GM18861 (cell line): ENCODE measurements around the gene CAB39.
"Not testable (repeated sequence)": the region's sequence is repeated elsewhere in the genome, so short reads cannot be mapped to it uniquely, and the experiment has no call there.

Source experiments
- ATAC-seq: cut with Tn5 transposase; IDR thresholded peaks from one replicate; pipeline ENCODE4 v1.9.1; 2021; ENCODE audit not compliant: unreplicated experiment

The CAB39 gene

DNA sequence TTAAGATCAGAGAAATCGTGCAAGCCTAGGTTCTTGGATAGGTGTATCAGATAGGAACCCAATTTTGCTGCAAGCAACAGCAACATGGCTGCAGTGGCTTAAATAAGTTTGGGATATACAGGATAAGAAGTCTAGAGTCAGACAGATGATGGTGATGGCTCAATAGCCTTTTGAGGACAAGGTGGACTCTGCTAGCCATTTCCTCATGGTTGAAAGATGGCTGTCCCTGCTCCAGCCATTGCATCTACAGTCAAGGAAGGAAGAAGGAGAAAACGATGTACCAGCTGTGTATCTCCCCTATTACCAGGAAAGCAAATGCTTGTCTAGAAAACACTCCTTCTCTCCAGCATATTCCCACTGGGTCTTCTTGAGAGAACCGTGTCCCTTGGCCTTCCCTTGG is 30.1 kb upstream of the CAB39 start:
- no peak for ATAC-seq

DNA sequence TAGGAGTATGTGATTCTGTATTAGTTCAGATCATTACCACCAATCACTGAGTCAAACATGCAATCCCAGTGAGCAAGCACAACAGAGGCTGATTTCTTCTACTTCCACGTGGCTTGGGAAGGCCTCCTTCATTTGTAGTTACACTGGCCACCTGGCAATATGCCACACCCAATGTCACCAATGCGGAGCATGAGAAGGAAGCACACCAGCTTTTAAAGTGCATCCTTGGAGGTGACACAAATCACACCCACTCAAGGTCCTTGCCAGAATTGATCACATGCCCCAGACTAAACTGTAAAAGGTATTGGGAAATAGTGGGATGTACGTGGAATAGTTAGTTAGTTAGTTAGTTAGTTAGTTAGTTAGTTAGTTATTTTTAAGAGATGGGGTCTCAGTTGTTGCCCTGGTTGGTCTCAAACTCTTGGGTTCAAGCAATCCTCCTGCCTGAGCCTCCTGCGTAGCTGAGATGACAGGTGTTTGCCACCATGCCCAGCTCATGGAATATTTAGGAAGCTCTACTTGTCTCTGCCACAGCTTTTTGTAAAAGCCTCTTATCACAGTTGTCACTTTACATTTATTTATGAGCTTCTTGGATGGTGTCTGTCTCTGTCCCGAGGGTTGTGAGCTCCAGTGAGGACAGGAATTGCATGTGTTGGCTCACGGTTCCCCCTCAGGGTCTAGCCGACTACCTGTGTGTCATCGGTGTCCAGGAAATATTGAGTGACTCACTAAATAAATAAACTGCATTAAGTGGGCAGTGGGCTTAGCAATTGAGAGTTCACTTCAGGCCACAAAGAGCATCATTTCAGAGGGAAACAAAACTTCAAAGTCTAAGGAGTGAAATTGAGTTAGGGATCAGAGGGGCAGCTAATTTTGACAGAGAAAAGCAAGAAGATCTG is 28.1 kb upstream of the CAB39 start:
- no peak for ATAC-seq

DNA sequence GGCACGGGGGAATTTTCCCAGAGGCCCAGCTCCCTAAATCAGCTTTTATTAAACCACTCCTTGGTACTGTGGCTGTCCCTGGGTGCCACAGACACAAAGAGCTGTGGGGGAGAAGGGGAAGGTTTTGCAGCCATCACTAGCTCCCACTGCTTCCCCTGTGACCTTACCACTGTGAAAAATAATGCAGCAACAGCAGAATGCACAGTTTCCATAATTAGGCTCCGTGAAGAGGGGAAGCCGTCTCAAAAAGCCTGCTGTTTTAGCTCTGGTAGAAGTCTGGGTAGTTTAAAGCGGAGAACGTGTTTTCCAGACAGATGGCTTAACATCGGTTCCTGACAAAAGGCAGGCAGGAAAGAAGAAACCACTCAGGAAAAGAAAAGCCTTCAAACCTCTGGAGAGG is 27.5 kb upstream of the CAB39 start:
- ATAC-seq, result no peak

DNA sequence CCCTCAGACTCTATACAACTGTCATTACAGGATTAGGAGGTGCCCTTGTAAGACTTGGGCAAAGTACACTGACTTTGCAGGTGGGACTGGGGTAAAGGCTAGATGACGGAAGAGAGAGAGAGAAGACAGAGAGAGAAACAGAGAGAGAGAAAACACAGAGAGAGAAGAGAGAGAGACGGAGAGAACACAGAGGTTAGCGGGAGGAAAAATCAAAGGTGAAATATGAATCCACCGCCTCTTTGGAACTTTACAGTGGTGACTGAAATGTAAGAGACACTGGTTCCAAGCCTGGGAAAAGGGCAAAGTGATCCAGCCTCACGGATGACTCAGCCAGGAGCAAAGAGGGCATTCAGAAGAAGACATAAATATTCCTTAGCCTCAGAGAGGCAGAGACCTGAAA is 25.1 kb upstream of the CAB39 start:
- ATAC-seq, result no peak

DNA sequence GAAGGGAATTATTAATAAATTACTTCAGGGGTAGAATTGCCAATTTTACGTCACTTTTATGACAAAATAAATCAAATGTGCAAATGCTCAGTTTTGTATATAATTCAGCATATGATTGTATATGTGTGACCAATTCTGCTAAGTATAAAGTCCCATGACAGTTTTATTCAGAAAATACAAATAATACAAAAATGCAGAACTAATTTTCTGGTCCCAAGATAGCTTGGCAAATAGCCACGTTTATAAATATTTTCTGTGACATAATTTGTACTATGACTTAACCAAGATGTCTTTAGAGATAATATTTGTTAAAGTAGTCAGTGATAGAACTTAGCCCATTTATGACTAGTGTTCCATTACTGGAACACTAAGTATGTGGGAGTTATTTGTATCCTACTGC is 24.2 kb upstream of the CAB39 start:
- no peak for ATAC-seq

DNA sequence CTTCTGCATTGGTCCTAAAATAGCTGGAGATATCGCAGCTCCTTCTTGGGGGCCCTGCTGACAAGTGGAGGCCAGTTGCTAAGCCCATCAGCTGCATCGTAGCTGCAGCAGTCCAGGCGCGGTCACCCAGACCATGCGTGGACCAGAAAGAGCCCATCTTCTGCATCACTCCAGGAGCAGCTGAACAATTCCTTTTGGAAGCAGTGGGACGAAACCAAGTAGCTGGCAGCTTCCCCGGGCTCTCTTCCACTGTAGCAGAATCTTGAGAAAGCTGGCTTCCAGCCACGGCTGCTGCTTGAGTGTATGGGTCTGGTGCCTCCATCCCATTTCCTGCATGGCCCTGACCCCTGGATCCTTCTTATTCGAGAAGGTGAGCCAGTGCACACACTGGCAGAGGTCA is 22.2 kb upstream of the CAB39 start:
- ATAC-seq, result no peak

DNA sequence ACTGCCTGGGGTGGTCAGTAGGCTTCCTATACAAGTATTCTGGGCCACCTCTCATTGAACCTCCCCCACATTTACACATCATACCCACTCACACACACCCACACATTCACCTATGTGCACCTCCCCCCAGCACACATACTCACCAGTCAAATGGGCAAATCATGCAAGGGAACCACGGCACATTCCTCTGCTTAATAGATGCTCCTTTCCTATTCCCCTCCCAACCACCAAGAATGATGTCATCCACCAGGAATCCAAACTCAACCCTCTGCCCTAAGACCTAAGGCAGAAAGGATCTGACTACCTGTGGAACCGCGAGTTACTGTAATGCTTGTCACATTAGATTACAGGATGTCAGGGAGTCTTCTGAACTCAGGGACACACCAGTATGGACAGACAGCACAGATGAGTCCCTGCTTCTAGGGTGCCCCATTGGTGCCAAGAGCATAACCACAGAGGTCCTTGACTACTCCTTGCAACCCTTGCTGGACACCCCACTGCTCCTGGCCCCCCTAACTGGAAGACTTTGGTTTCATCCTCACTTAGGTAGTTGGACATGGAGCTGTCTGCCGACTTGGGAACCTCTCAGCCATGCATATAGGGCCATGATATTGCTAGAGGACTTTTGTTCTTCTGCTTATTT is 21.5 kb upstream of the CAB39 start:
- ATAC-seq, result no peak

DNA sequence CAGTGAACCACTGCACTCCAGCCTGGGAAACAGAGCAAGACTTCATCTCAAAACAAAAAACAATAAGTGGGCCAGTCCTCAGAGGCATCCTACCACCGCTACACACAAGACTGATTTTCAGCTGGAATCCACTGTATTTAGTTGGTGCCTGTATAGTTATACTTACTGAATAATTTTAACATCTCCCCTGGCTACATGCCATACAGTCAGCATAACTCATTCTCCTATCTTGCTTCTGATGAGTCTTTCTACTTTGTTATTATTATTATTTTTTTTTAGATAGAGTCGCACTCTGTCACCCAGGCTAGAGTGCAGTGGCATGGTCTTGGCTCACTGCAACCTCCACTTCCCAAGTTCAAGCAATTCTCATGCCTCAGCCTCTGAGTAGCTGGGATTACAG is 19.9 kb upstream of the CAB39 start:
- ATAC-seq, result no peak

DNA sequence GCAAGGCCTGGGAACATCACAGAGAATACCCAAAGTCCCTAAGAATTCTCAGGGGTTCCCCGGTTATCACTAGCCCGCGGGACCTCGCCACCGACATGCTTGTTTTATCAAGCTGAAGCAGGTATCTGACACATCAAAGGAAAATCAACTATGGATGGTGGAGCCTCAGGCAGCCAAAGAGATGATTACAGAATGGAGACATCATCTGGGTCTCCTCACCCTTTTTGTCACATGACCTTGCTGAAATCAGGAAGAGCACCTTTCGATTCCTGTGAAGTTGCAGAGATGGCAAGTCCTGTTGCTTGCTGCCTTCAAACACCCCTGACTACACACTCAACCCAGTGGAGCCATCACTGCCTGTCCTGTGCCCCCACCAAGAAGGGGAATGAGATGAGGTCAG is 19.2 kb upstream of the CAB39 start:
- ATAC-seq, result no peak

DNA sequence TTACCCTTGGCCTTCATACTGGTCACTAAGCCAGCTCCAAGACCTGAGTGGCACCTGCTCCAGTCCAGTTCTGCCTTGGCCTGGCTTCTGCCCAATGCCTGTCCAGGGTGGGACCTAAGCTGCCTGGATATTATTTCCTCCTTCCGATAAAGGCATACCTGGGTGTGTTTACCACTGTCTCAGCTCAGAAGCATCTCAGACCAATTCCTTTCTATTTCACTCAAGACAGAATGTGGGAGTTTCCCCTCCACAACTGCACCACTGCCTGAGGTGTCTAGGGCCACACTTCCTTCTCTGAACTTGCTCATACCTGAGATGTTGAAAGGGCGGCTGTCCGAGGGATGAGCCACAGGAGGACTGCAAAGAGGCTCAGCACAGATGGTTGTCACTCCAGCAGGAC is 18.4 kb upstream of the CAB39 start:
- no peak for ATAC-seq

DNA sequence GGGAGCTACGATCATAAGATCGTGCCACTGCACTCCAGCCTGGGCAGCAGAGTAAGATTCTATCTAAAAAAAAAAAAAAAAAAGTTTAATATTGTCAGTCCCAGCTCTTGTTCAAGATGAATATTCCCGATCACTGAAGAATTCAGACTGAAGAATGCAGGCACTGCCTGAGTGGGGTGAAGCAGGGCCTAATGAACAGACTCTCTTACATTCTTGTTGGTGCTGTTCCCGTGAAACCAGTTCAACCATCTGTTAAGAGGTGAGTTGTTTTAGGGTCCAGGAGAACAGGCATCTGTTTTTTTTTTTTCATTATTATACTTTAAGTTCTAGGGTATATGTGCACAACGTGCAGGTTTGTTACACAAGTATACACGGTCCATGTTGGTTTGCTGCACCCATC is 17.1 kb upstream of the CAB39 start:
- no peak for ATAC-seq

DNA sequence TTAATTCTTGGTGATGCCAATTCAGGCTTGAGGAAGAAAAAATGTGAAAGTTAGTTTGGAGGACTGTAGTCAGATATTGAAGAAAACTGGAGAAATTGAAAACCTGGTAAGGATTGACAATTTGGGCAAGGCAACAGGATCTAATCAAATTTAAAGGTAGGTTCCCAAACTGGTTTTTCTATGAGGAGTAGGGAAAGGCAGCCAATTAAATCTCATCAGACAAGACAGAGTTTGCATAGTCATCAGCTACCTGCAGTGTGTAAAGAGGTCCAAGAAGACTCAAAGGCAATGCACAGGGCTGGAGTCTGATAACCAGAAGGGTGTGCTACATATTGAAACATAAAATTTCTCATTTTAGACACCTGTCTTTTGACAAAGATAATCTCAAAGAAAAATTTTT is 16.0 kb upstream of the CAB39 start:
- ATAC-seq, result no peak

DNA sequence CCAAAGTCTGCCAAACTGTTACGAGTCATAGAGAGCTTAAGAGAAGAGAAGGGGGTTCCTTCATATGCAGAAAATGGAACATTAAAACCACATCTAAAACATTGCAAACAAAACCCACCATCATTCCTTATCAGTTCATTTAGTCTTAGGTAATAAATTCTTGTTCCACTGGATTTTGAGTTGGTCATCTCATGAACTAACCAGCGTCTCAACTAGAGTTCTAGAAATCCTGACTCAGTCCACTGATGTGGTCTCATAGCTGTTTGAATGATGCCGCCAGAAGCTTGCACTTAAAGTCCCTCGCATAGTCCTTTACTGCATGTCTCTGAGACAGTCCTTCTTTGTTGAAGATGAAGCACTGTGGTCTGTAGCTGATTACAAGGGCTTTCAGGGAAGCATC is 15.0 kb upstream of the CAB39 start:
- ATAC-seq, result no peak

DNA sequence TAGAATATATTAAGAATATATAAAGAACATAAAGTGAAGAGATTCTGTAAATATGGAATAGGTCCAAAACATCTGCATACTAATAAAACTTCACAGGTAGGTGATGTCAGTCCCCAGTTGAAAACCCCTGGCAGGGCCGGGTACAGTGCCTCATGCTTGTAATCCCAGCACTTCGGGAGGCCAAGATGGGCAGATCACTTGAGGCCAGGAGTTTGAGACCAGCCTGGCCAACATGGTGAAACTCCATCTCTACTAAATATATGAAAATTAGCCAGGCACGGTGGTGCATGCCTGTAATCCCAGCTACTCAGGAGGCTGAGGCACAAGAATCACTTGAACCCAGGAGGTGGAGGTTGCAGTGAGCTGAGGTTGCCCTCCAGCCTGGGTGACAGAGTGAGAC is 13.9 kb upstream of the CAB39 start:
- ATAC-seq, result not testable (repeated sequence)

DNA sequence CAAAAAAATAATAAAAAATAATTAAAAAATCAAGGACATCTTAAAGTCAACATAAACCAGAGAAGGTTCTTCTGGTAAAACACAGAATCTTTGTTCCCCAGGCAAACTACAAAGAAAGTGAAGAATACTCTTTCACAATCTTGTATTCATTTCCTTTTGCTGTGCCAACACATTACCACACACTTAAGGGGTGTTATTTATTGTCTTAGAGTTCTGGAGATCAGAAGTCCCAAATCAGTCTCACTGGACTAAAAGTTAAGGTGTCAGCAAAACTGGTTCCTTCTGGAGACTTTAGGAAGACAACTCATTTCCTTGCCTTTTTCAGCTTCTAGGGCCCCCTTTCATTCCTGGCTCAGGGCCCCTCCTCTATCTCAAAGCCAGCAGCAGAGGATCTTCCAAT is 12.2 kb upstream of the CAB39 start:
- no peak for ATAC-seq

DNA sequence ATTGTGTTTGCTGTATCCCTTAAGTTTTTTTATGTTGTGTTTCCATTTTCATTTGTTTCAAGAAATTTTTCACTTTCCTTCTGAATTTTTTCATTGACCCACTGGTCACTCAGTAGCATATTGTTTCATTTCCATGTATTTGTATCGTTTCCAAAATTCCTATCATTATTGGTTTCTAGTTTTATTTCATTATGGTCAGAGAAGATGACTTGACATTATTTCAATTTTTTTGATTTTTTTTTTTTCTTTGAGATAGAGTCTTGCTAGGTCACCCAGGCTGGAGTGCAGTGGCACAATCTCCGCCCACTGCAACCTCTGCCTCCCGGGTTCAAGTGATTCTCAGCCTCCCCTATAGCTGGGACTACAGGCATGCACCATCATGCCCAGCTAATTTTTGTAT is 11.3 kb upstream of the CAB39 start:
- ATAC-seq, result no peak

DNA sequence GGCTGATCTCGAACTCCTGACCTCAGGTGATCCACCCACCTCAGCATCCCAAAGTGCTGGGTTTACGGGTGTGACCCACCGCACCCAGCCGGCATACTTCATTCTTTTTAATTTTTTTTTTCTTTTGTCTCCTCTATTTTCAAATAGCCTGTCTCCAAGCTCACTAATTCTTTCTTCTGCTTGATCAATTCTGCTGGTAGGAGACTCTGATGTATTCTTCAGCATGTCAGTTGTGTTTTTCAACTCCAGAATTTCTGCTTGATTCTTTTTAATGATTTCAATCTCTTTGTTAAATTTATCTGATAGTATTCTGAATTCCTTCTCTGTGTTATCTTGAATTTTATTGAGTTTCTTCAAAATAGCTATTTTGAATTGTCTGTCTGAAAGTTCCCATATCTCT is 10.2 kb upstream of the CAB39 start:
- not testable (repeated sequence) for ATAC-seq

DNA sequence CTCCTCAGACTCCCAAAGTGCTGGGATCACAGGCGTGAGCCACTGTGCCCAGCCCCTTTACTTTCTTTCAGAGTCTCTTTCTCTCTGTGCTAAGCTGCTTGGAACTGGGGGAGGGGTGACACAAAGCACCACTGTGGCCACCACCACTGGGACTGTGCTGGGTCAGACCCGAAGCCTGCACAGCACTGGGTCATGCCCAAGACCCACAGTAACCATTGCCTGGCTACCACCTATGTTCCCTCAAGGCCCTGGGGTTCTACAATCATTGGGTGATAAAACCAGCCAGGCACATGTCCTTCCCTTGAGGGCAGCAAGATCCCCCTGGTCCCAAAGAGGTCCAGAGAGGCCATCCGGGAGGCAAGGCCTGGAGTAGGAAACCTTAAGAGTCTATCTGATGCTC is 9.1 kb upstream of the CAB39 start:
- no peak for ATAC-seq

DNA sequence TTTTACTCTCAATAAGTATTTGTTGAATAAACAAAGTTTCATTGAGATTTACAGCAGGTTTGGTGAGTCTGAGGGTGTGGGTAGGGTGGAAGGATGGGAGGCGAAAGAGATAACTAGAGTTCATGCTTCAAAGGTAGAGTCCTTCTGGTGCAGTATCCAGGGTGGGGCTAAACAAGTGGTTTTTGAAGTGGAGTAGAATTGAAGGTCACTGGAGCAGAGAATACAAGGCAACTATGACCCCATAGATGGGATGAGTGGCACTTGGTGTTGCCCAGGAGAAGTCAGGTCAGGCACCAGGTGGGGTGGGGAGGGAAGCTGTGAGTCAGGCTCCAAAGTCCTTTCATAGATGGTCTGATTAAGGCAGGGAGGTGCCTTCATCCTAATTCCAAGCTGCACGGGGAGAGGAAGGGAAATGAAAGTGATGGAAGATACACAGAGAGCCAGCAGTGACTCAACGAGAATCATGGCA is 6.6 kb upstream of the CAB39 start:
- ATAC-seq, result no peak

DNA sequence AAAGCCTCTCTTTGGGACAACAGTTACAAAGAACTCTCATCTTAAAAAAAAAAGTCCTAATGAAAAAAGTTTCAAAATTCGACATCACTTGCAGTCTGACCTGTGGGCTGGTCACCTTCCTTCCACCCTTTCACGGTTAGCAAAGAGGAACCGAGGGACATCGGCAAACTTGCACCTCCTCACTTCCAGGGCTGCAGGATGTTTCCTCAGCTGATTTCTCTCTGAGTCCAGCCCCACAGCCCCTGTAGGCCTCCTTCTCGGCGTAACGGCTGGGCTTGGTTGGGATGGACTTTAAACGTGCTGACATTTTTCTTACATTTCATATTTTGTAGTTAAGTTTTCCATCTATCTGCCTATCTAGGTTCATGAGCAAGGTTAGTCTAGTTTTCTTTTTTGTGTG is 5.7 kb upstream of the CAB39 start:
- no peak for ATAC-seq

DNA sequence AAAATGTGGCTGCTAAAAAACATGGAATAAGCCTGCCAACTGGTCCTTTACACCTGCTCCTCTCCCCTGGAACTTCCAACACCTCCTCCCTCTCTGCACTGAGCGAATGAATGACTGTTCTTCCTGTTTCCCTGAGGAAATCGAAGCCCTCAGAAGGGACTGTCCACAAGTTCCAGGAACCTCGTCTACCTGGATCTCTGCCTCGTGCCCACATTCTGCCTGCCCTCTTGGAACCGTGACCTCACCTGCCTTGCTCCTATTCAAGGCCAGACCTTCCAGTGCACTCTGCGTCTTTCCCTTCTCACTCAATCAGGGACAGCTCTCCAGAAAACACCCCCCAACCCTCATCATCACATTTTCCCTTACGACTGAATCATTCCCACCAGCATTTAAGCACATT is 4.4 kb upstream of the CAB39 start:
- no peak for ATAC-seq

DNA sequence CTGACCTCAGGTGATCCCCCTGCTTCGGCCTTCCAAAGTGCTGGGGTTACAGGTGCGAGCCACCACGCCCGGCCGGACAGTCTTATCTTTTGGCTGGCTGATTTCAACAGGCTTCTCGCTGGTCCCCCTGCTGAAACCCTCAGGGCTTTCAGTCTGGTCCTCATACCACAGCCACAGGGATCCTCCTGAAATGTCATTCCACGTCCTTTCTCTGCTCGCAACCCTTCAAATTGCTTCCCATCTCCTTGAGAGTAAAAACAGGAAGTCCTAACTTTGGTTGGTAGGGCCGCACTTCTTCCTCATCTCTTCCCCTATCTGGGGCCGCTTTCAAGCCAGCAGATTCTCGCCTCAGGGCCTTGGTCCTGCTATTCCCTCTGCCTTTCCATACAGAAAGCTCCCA is 1.4 kb upstream of the CAB39 start:
- ATAC-seq, result no peak
